ENCODE data around the gene ZBTB7A.

ZBTB7A gene

GRCh38 chr19:4057931-4058692 is 8.6 kb downstream of the ZBTB7A start:
- in situ Hi-C loops (cut with MboI; ENCODE audit: low sequenced_read_pairs), result no loop called here

GRCh38 chr19:4055209-4055552 is 11.5 kb downstream of the ZBTB7A start:
- in situ Hi-C loops (cut with MboI; ENCODE audit: low sequenced_read_pairs), result no loop called here

GRCh38 chr19:4054441-4055208 is 12.1 kb downstream of the ZBTB7A start:
- in situ Hi-C loops (cut with MboI; ENCODE audit: low sequenced_read_pairs), result no loop called here

GRCh38 chr19:4053423-4054324 is 13.0 kb downstream of the ZBTB7A start:
- in situ Hi-C loops (cut with MboI; ENCODE audit: low sequenced_read_pairs), result no loop called here

- in situ Hi-C loops (cut with MboI; ENCODE audit: low sequenced_read_pairs), result no loop called here
These were observed 13.7 kb downstream of the ZBTB7A start for GRCh38 chr19:4052993-4053422.

- in situ Hi-C loops (cut with MboI; ENCODE audit: low sequenced_read_pairs), result no loop called here
These were observed 14.3 kb downstream of the ZBTB7A start for GRCh38 chr19:4052114-4052992.

GRCh38 chr19:4051175-4052101 is 15.3 kb downstream of the ZBTB7A start:
- in situ Hi-C loops (cut with MboI; ENCODE audit: low sequenced_read_pairs), result no loop called here

- in situ Hi-C loops (cut with MboI; ENCODE audit: low sequenced_read_pairs), result no loop called here
These were observed 17.3 kb downstream of the ZBTB7A start for GRCh38 chr19:4049432-4049831.

GRCh38 chr19:4046946-4047683 is 19.6 kb downstream of the ZBTB7A start:
- in situ Hi-C loops (cut with MboI; ENCODE audit: low sequenced_read_pairs), result no loop called here

- in situ Hi-C loops (cut with MboI; ENCODE audit: low sequenced_read_pairs), result no loop called here
These were observed 20.4 kb downstream of the ZBTB7A start for GRCh38 chr19:4046362-4046691.

- in situ Hi-C loops (cut with MboI; ENCODE audit: low sequenced_read_pairs), result no loop called here
These were observed 20.9 kb downstream of the ZBTB7A start for GRCh38 chr19:4045597-4046361.

- in situ Hi-C loops (cut with MboI; ENCODE audit: low sequenced_read_pairs), result no loop called here
These were observed 21.7 kb downstream of the ZBTB7A start for GRCh38 chr19:4044990-4045465.

- in situ Hi-C loops (cut with MboI; ENCODE audit: low sequenced_read_pairs), result no loop called here
These were observed 22.6 kb downstream of the ZBTB7A start for GRCh38 chr19:4043966-4044715.

- in situ Hi-C loops (cut with MboI; ENCODE audit: low sequenced_read_pairs), result no loop called here
These were observed 23.3 kb downstream of the ZBTB7A start for GRCh38 chr19:4043401-4043800.

GRCh38 chr19:4042731-4043082 is 24.0 kb downstream of the ZBTB7A start:
- in situ Hi-C loops (cut with MboI; ENCODE audit: low sequenced_read_pairs), result no loop called here

GRCh38 chr19:4042064-4042730 is 24.5 kb downstream of the ZBTB7A start:
- in situ Hi-C loops (cut with MboI; ENCODE audit: low sequenced_read_pairs), result no loop called here

All from HL-60/S4 (cell line).